Fibroblast of lung (primary cell): Measurements from ENCODE around the gene NCKAP5. TPM values are rescaled to one million over a fixed set of nuclear protein-coding genes. Genes with fewer than 3 reads are reported as not detected.
"Not testable (repeated sequence)": the region's sequence is repeated elsewhere in the genome, so short reads cannot be mapped to it uniquely, and the experiment has no call there.

ENCODE experiments used
- DNase-seq, 2 donors: peaks; one replicate each; pipeline versions ENCODE4 v3.0.0 to v3.0.0-alpha.2; 2010; ENCODE audit warnings: low read depth in 2 of 2
- H2AFZ ChIP-seq: 2 replicates; pipeline ENCODE4 v1.5.1; 2012; ENCODE audit warnings: low read length, control low read depth, inconsistent platforms
- H3K27ac ChIP-seq: 2 replicates; pipeline ENCODE4 v1.5.1; 2011; ENCODE audit warnings: low read length, control low read depth; ENCODE audit not compliant: insufficient read depth
- H3K27me3 ChIP-seq: 2 replicates; pipeline ENCODE4 v1.5.1; 2011; ENCODE audit warnings: mild to moderate bottlenecking, low read length; ENCODE audit not compliant: control insufficient read depth, insufficient read depth
- H3K36me3 ChIP-seq: 2 replicates; pipeline ENCODE4 v1.5.1; 2011; ENCODE audit warnings: low read length; ENCODE audit not compliant: control insufficient read depth, insufficient read depth
- H3K4me1 ChIP-seq: 2 replicates; pipeline ENCODE4 v1.5.1; 2011; ENCODE audit warnings: low read length; ENCODE audit not compliant: control insufficient read depth, insufficient read depth; ENCODE audit errors: extremely low read depth
- H3K4me2 ChIP-seq: 2 replicates; pipeline ENCODE4 v1.5.1; 2011; ENCODE audit warnings: low read length, control low read depth; ENCODE audit not compliant: insufficient read depth; ENCODE audit errors: extremely low read depth
- H3K4me3 ChIP-seq, 4 experiments: fragments of 200-600 bp in 1 of 4; sonication (generic) in 1 of 4; replicated peaks in 1 of 4; 2 replicates each; pipeline ENCODE4 v1.5.1; 2011 to 2016; ENCODE audit warnings: low read length in 4 of 4, low read depth in 3 of 4, mild to moderate bottlenecking in 3 of 4, control low read depth in 2 of 4, inconsistent platforms in 1 of 4, mixed read lengths in 1 of 4; ENCODE audit not compliant: insufficient read depth in 1 of 4; ENCODE audit errors: control extremely low read depth in 1 of 4
- H3K79me2 ChIP-seq: 2 replicates; pipeline ENCODE4 v1.5.1; 2012; ENCODE audit warnings: mild to moderate bottlenecking, low read length, inconsistent platforms; ENCODE audit not compliant: control insufficient read depth, insufficient read depth
- H3K9ac ChIP-seq: 2 replicates; pipeline ENCODE4 v1.5.1; 2011; ENCODE audit warnings: mild to moderate bottlenecking, low read length, control low read depth; ENCODE audit not compliant: insufficient read depth
- H3K9me3 ChIP-seq: 2 replicates; pipeline ENCODE4 v1.5.1; 2012; ENCODE audit warnings: low read depth, low read length; ENCODE audit not compliant: control insufficient read depth, insufficient read depth
- H4K20me1 ChIP-seq: 2 replicates; pipeline ENCODE4 v1.5.1; 2011; ENCODE audit warnings: low read length; ENCODE audit not compliant: control insufficient read depth, insufficient read depth; ENCODE audit errors: extremely low read depth
- EZH2 ChIP-seq: IDR thresholded peaks from 2 replicates; pipeline ENCODE4 v1.5.1; 2012; ENCODE audit warnings: low read length, control low read depth, mild to moderate bottlenecking; ENCODE audit errors: missing control alignments
- polyA plus RNA-seq, 2 donors: library from polyadenylated mRNA; depleted of rRNA in 1 of 2; stranded (reverse) in 1 of 2; unstranded in 1 of 2; fragments of >200 nt; gene quantifications; 2 replicates each; pipeline ENCODE4 v1.2.1, GENCODE V29; 2011 to 2012; ENCODE audit warnings: missing spikeins in 1 of 2
- total RNA-seq: library from RNA; depleted of rRNA; stranded (reverse); fragments of >200 nt; gene quantifications from 2 replicates; pipeline ENCODE4 v1.2.1, GENCODE V29; 2014
- TF ChIP-seq, protein P1 (sequence below), 2 donors: IDR thresholded peaks in 1 of 2; conservative IDR thresholded peaks in 1 of 2; 1 replicate in 1 of 2; 2 replicates in 1 of 2; pipeline ENCODE4 v1.5.1; 2011 to 2012; ENCODE audit warnings: low read length in 2 of 2, control low read depth in 1 of 2, inconsistent platforms in 1 of 2, low read depth in 1 of 2, mild to moderate bottlenecking in 1 of 2

The NCKAP5 gene
- total and polyA plus RNA-seq, 2 donors (not counting 1 experiment from before 2014, with no cell fraction given): 2.6 to 6.2 TPM

GRCh38 chr2:133476286-133476685 is 92.0 kb downstream of the NCKAP5 start:
- no peak overlapping the region for H2AFZ ChIP-seq
- H3K4me3 ChIP-seq: no peak overlapping the region
- no peak for DNase-seq
- no peak overlapping the region for H3K27ac ChIP-seq
- no peaks in the 10 kb centered on the region for H3K36me3 ChIP-seq
- TF ChIP-seq, protein P1, sequence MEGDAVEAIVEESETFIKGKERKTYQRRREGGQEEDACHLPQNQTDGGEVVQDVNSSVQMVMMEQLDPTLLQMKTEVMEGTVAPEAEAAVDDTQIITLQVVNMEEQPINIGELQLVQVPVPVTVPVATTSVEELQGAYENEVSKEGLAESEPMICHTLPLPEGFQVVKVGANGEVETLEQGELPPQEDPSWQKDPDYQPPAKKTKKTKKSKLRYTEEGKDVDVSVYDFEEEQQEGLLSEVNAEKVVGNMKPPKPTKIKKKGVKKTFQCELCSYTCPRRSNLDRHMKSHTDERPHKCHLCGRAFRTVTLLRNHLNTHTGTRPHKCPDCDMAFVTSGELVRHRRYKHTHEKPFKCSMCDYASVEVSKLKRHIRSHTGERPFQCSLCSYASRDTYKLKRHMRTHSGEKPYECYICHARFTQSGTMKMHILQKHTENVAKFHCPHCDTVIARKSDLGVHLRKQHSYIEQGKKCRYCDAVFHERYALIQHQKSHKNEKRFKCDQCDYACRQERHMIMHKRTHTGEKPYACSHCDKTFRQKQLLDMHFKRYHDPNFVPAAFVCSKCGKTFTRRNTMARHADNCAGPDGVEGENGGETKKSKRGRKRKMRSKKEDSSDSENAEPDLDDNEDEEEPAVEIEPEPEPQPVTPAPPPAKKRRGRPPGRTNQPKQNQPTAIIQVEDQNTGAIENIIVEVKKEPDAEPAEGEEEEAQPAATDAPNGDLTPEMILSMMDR (conservative IDR thresholded peaks at IDR 0.05 in 1 of 2, IDR thresholded peaks at IDR 0.05 in 1 of 2; ENCODE audit: low read depth in 1 of 2, low read length in 2 of 2): no peak
- no peak for TF ChIP-seq EZH2
- H3K4me2 ChIP-seq: no peak overlapping the region
- no peaks in the 10 kb centered on the region for H4K20me1 ChIP-seq
- no peak overlapping the region for H3K9ac ChIP-seq
- H3K27me3 ChIP-seq: no peaks in the 10 kb centered on the region
- H3K4me1 ChIP-seq: no peaks in the 10 kb centered on the region
- no peaks in the 10 kb centered on the region for H3K9me3 ChIP-seq
- no peaks in the 10 kb centered on the region for H3K79me2 ChIP-seq

DNA sequence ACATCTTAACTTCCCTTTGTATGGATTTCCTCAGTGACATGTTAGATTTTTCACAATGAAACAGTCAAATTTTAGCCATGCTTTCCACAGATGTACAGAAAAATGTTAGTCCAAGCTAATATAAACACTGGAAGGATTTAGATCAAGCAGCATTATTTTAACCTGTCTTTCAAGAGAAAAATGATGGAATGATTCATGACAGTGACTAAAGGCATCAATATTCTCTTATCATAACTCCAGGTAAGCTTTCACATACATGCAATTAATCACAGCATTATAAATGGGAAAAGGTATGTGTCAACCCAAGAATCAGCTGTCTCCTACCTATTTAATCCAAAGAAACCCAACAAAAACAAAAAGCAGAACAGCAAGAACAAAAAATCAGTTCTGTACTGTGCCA is 92.7 kb downstream of the NCKAP5 start:
- H3K36me3 ChIP-seq: no peaks in the 10 kb centered on the region
- DNase-seq: no peak
- H3K79me2 ChIP-seq: no peaks in the 10 kb centered on the region
- no peak overlapping the region for H3K9ac ChIP-seq
- no peak overlapping the region for H3K4me3 ChIP-seq
- H3K4me2 ChIP-seq: no peak overlapping the region
- H4K20me1 ChIP-seq: no peaks in the 10 kb centered on the region
- H3K27me3 ChIP-seq: no peaks in the 10 kb centered on the region
- no peak overlapping the region for H2AFZ ChIP-seq
- no peaks in the 10 kb centered on the region for H3K9me3 ChIP-seq
- TF ChIP-seq, protein P1 (conservative IDR thresholded peaks at IDR 0.05 in 1 of 2, IDR thresholded peaks at IDR 0.05 in 1 of 2; ENCODE audit: low read depth in 1 of 2, low read length in 2 of 2): no peak
- TF ChIP-seq EZH2: no peak
- no peak overlapping the region for H3K27ac ChIP-seq
- H3K4me1 ChIP-seq: no peaks in the 10 kb centered on the region

GRCh38 chr2:133470446-133470845 is 97.8 kb downstream of the NCKAP5 start:
- H3K27me3 ChIP-seq, H3K9ac ChIP-seq, DNase-seq, H3K79me2 ChIP-seq, H4K20me1 ChIP-seq, H3K36me3 ChIP-seq, H3K4me2 ChIP-seq, H3K9me3 ChIP-seq, H2AFZ ChIP-seq, H3K4me1 ChIP-seq, H3K27ac ChIP-seq, H3K4me3 ChIP-seq: not testable (repeated sequence)

DNA sequence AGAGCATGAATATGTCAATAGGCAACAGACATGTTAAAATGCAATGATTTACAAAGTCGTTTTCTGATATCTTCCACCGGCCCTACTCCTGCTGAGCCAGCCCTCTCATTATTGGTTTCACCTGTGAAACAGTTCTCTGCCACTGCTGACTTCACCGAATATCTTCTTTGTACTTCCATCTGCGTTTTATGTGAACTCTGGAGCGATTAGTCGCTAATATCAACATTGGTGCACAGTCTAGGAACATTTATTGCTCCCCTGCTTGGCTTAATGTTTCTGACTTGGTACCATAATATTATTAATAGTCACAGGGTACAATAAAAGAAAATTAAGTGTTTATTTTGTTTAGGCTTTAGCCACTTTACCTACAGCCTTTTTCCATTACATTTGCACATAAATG is 105.5 kb downstream of the NCKAP5 start:
- Histone ChIP-seq H3K4me2 (no peak overlapping the region), H3K27ac (no peak overlapping the region), H3K27me3 (no peaks in the 10 kb centered on the region), H3K4me3 (no peak overlapping the region), H2AFZ (no peak overlapping the region), H3K9ac (no peak overlapping the region), H3K79me2 (no peaks in the 10 kb centered on the region), H3K4me1 (no peaks in the 10 kb centered on the region), H3K36me3 (no peaks in the 10 kb centered on the region), H3K9me3 (no peaks in the 10 kb centered on the region), H4K20me1 (no peaks in the 10 kb centered on the region)
- no peak for DNase-seq
- TF ChIP-seq, protein P1 (conservative IDR thresholded peaks at IDR 0.05 in 1 of 2, IDR thresholded peaks at IDR 0.05 in 1 of 2; ENCODE audit: low read depth in 1 of 2, low read length in 2 of 2): no peak
- no peak for TF ChIP-seq EZH2
